Hindlimb muscle (tissue), 1 donor: ENCODE measurements around the gene ARID5B. TPM values are rescaled to one million over a fixed set of nuclear protein-coding genes. Genes with fewer than 3 reads are reported as not detected.

Source experiments
- DNase-seq: peaks from one replicate; pipeline ENCODE4 v3.0.0-alpha.2; 2013
- polyA plus RNA-seq: library from polyadenylated mRNA; unstranded; fragments of 120-200 nt; gene quantifications from one replicate; pipeline ENCODE4 v1.2.1, GENCODE V29; 2013; ENCODE audit not compliant: insufficient read length

Gene ARID5B
- polyA plus RNA-seq, 1 donor = 21.1 TPM

- no peak for DNase-seq
These were observed 88.7 kb downstream of the ARID5B start for GRCh38 chr10:61989995-61990760.

- no peak for DNase-seq
These were observed 89.2 kb downstream of the ARID5B start for GRCh38 chr10:61990761-61991135.

GRCh38 chr10:61991166-61991565 is 89.7 kb downstream of the ARID5B start:
- no peak for DNase-seq

- no peak for DNase-seq
These were observed 90.6 kb downstream of the ARID5B start for GRCh38 chr10:61992059-61992460.

- DNase-seq = no peak
These were observed 91.5 kb downstream of the ARID5B start for GRCh38 chr10:61992671-61993668.

- DNase-seq = no peak
These were observed 92.4 kb downstream of the ARID5B start for GRCh38 chr10:61993711-61994401.

- DNase-seq = no peak
These were observed 93.1 kb downstream of the ARID5B start for GRCh38 chr10:61994405-61995219.

- DNase-seq = no peak
These were observed 93.7 kb downstream of the ARID5B start for GRCh38 chr10:61995220-61995503.

- DNase-seq = no peak
These were observed 97.4 kb downstream of the ARID5B start for GRCh38 chr10:61998937-61999336.

- DNase-seq = no peak
These were observed 98.6 kb downstream of the ARID5B start for GRCh38 chr10:62000037-62000603.

GRCh38 chr10:62000726-62001125 is 99.2 kb downstream of the ARID5B start:
- no peak for DNase-seq

- no peak for DNase-seq
These were observed 100.4 kb downstream of the ARID5B start for GRCh38 chr10:62001898-62002297.

GRCh38 chr10:62002753-62003152 is 101.3 kb downstream of the ARID5B start:
- DNase-seq = no peak

GRCh38 chr10:62004042-62004441 is 102.5 kb downstream of the ARID5B start:
- no peak for DNase-seq

- DNase-seq = no peak
These were observed 103.8 kb downstream of the ARID5B start for GRCh38 chr10:62005281-62005680.

GRCh38 chr10:62005687-62006086 is 104.2 kb downstream of the ARID5B start:
- no peak for DNase-seq

GRCh38 chr10:62007145-62007544 is 105.6 kb downstream of the ARID5B start:
- no peak for DNase-seq

- no peak for DNase-seq
These were observed 106.7 kb downstream of the ARID5B start for GRCh38 chr10:62008196-62008595.

- DNase-seq = no peak
These were observed 107.4 kb downstream of the ARID5B start for GRCh38 chr10:62008946-62009345.

GRCh38 chr10:62010366-62010765 is 108.9 kb downstream of the ARID5B start:
- no peak for DNase-seq

GRCh38 chr10:62011558-62011957 is 110.1 kb downstream of the ARID5B start:
- DNase-seq = no peak

GRCh38 chr10:62012318-62012717 is 110.8 kb downstream of the ARID5B start:
- no peak for DNase-seq
